Hematopoietic multipotent progenitor cell treated with erythropoietin and hydrocortisone succinate and interleukin-3 and kit ligand, for 6 days (in vitro differentiated cells): Measurements from ENCODE around the gene ZNF837.

Experiments used
- DNase-seq: peaks from one replicate; pipeline ENCODE4 v3.0.0-alpha.2; 2015

ZNF837 gene

DNA sequence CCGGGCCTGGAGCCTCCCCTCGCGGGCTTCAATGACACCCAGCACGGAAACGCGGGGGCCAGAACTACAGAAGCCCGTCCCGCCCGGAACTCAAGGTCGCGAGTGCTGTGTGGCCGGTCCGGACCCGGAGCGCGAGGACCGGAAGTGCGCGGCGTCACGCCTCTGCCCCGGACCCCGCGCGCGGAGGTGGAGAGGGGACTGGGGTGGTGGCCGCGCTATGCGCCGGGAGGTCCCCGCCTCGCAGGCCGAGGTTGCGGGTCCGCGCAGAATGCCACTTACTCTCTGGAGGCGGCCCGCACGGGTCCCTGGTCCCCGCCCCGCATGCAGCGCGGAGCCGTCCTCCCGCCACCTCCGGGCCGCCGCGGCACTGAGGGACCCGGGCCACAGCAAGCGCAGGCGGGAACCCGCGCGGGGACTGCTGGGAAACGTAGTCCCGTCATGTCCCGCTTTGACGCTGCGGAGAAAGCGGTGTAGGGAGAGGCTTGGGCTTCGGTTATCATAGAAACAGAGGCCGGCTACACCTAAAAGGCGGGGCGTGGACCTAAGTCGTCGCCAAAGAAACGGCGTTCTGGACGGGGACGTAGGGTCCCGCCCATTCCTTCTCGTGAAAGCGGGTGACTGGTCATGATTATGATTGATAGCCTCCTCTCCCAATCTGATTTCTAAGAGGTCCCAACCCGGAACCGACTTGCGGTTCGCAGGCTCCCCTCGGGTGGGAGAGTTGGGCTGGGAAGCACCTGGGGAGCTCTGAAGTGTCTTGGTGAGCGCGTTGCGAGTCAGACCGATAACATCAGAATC lies at the start of gene ZNF837:
Gene ZNF837, minus strand, starts transcription at position 369 of the 798 bp plus-strand sequence. CDS start 11,698 bp downstream, outside the sequence.
- peak; percentile 100 for DNase-seq

- DNase-seq = no peak
These were observed 48.9 kb upstream of the ZNF837 start for GRCh38 chr19:58429745-58430144.

DNA sequence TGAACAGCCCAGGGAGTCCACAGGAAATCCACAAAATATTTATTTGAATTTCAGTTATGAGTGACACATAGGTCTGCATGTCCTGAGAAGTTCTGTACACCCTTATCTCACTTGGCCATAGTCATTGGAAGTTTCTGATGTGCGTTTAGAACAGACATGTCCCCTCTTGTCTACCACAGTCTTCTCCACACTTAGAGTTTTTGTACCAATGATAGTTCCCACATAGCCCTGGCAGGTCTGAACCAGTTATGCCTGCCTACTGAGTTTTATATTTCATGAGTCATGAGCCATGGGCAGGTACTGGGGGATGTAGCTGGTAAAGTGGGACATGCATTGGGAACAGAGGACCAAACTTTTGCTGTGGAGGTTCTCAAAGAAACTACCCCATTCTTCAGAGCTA lies 47.8 kb upstream of the ZNF837 start:
- DNase-seq = no peak

DNA sequence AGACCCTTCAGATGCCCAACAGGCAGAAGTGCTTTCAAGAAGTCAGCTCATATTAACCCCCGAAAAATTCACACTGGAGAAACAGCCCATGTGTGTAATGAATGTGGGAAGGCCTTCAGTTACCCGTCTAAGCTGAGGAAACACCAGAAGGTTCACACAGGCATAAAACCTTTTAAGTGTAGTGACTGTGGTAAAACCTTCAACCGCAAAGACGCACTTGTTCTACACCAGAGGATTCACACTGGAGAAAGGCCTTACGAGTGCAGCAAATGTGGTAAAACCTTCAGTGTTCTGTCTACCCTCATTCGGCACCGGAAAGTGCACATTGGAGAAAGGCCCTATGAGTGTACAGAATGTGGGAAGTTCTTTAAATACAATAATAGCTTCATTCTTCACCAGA lies 36.2 kb upstream of the ZNF837 start:
- DNase-seq = no peak

DNA sequence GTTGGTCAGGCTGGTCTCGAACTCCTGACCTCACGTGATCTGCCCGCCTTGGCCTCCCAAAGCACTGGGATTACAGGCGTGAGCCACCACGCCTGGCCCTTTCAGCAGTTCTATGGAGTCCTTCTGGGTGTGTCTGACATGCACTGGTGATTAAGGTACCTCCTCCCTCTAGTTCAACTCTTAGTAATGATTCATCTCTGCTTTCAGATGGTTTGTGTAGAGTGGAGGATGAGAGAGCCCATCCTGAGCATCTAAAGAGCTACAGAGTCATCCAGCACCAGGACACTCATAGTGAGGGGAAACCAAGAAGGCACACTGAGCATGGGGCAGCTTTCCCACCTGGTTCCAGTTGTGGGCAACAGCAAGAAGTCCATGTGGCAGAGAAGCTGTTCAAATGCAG lies 35.8 kb upstream of the ZNF837 start:
- DNase-seq = no peak

DNA sequence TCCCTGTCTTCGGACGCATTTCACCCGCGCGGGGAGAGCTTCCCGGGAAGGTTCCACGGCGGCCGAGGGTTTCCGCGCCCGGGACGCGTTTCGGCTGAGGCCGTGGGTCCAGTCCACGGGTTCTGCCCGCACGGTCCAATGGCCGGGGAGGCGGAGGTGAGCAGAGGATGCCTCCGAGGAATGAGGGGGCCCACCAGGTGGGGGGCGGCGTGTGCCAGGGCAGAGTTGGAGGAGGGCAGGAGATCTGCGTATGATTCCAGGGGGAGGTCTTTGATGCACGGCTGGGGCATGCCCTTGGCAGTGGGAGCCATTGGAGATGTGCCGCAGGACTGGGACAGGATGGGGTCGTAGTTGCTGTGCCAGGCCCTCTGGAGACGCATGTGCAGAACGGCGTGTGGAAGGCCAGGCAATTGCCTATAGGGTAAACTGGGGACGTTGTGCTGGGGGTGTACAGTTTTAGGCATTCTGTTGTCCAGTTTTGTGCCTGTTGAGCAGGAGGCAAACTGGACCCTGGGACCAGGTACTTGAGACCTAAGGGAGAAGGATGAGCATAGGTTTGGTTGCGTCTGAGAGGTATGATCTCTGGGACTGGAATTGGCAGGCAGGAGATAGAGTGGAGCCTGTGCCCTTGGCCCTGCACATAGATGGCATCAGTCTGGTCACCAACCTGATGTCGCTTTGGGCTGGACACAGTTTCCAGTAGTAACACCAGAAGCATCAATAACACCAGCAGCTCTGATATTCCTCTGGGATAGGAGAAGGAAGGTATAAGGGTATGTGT lies 28.4 kb upstream of the ZNF837 start:
- DNase-seq = peak; percentile 75

DNA sequence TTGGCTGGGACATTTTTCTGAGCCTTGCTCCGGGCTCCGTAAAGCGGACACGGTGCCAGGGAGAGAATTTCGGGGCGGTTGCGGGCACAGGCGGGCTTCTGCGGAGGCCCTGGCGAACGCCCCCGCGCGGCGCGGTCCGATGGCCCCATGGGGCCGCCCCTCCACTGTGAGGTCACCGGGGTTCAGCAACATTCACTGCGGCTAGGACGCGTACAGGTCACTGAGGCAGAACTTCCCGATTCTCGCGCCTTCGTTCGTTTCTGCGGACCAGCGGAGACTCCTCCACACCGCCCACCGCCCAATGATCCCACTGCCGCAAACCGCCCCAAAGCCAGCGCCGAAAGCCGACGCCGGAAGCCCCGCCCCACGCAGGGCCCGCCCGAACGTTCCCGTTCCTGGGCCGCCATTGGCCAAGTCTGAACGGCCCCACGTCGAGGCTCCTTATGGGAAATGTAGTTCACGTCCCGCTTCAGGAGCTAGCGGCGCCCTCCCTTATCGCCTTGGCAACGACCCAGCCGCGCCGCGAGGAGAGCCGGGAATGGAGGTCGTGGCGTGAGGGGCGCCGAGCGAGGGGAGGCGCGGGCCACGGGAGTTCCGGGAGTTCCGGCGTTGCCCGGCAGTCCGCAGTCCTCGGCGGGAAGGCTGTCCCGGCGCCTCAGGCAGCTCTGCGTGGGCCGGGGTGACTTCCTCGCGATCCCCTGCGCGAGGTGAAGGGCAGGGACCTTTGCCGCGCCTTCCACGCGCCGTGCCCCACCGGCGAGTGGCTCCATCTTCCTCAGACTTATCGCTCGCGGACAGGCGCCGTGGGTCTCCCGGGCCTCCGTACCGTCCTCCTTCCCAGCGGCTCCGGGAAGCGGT lies 27.6 kb upstream of the ZNF837 start, which contains the start of gene ZNF584:
Gene ZNF584, plus strand, starts transcription at position 498 of the 858 bp plus-strand sequence. CDS start 499 bp downstream, outside the sequence.
- peak; percentile 99 for DNase-seq

DNA sequence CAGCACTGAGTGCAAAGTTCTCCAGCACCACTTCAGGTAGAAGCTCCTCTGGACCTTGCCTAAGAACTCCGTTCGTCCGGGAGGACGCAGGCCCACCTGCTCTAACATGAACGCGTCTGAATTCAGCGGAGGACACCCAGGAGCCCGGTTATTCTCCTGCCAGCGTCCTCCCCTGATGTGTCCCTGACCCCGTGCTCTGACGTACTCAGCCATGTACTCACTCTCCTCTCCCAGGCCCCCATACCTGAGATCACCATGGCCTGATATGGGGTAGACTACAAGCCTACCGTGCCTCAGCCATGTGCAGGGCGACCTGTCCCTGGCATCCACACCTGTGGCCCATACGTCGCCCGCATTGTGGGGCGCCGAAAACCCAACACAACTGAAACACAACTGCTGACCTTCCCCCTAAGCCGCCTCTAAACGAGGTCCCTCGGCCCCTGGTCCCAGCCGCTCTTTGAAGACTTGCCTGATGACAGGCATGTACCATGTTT lies 26.9 kb upstream of the ZNF837 start:
- peak; percentile 63 for DNase-seq

- DNase-seq = peak; percentile 57
These were observed 26.2 kb upstream of the ZNF837 start for GRCh38 chr19:58406818-58407657.

DNA sequence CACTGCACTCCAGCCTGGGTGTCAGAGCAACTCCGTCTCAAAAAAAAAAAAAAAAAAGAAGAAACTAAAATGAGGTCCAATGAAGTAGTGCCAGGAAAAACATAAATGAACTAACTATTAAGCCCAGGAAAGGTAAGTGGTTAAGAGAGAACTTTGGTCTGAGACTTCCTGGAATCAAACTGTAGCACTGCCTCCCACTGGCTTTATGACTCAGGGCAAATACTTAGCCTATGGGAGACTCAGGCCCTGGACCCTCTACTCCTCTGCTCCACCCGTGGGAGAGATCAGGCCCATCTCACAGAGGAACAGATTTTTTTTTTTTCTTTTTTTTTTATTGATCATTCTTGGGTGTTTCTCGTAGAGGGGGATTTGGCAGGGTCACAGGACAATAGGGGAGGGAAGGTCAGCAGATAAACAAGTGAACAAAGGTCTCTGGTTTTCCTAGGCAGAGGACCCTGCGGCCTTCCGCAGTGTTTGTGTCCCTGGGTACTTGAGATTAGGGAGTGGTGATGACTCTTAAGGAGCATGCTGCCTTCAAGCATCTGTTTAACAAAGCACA lies 23.2 kb upstream of the ZNF837 start:
- peak; percentile 38 for DNase-seq

GRCh38 chr19:58401840-58402421 lies 21.1 kb upstream of the ZNF837 start:
- no peak for DNase-seq

DNA sequence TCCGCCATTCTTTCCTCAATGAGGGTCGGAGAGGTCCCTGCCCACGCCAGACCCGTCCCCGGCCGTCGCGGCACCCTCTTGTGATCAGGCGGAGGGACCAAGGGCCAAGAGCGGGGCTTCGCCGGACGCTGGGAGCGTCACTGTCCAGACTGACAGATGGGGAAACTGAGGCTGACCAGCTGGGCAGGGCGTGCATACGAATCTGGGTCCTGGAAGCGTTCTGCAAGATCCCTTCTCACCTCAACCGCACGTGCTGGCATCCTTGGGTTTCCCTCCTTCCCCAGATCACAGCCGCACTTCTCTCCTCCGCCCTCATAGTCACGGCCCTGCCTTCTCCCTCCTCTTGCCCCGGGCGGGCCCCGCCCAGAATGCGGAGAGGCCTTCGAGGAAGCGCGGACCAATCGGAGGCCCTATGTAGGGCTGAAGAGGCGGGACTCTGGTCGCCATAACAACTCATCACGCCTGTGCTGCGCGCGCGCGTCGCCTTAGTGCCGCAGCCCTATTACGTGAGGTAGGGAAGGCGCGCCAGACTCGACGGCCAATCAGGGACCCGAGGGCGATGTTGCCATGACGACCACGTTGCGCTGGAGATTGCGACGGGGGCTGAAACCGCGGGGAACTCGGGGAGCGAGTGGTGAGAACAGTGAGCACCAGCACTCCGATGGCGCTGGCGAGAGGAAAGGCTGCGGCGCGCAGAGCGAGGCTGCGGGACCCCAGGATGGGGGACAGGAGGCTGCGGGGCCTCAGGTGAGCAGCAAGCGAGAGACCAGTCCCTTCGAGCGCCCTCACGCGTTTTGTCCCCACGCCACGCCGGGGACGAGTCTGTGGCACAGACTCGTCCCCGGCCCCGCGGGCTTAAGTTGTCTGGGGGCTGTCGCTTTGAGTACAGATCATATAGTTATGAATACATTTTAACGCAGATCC lies 20.3 kb upstream of the ZNF837 start:
- peak; percentile 100 for DNase-seq

- peak; percentile 55 for DNase-seq
These were observed 19.6 kb upstream of the ZNF837 start for GRCh38 chr19:58400316-58400915.

GRCh38 chr19:58399903-58400302 lies 19.1 kb upstream of the ZNF837 start:
- DNase-seq = no peak

GRCh38 chr19:58398545-58398944 lies 17.7 kb upstream of the ZNF837 start:
- DNase-seq = no peak

DNA sequence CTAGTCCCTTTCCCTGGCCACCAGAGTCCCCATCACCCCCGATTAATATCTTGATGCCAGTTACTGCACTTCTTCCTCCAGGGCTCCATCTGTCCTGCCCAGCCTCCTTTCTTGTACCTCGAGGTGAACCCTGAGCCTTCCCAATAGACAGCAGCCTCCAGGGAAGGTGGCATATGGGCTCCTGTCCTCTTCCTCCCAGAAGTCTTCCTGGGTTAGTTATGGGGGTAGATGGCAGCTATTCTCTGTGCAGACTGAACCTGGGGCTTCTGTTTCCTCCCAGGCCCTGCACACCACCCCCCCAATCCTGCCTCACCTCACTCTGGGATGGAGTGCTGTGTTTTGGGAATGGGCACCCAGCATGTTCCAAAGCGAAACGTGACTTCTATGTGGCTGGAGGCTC lies 17.3 kb upstream of the ZNF837 start:
- no peak for DNase-seq

DNA sequence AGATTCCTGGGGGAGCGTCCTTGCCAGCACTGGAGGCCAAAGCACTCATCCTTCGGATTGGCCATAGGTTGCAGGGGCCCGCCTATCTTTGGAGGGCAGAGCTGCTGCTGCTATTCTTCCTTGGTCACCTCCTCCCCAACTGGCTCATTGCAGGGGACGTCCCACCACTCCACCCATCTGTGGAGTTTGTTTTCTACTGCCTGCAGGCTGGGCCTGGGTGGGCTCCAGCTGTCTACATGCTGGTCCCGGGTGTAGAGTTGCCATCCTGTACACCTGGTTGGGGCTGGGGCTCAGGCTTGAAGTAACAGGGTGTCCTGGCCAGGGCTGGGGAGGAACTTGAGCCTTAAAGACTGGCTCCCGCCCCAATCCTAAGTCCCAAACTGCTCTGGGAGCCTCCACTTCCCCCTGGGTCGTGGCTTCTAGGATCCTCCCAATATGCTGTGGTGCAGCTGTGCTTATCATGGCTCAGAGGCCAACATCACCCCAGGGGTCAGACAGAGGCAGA lies 16.8 kb upstream of the ZNF837 start:
- no peak for DNase-seq

- peak; percentile 3 for DNase-seq
These were observed 16.1 kb upstream of the ZNF837 start for GRCh38 chr19:58396691-58397532.
